GM23338 (cell line): ENCODE data around the gene CHRNA10. TPM values are rescaled to one million over a fixed set of nuclear protein-coding genes. Genes with fewer than 3 reads are reported as not detected.

Experiments used
- ATAC-seq: fragments of 200-7000 bp; cut with Tn5 transposase; 3 replicates; pipeline ENCODE4 v1.9.1; 2020
- DNase-seq: peaks from one replicate; pipeline ENCODE4 v3.0.0-alpha.2; 2015; ENCODE audit warnings: low spot score
- H2AFZ ChIP-seq: fragments of 200-600 bp; sonication (generic); 2 replicates; pipeline ENCODE4 v1.8.0; 2016; ENCODE audit warnings: antibody characterized with exemption, mild to moderate bottlenecking, moderate library complexity
- H3F3A ChIP-seq: fragments of 200-600 bp; sonication (generic); replicated peaks from 2 replicates; pipeline ENCODE4 v1.8.0; 2017; ENCODE audit warnings: antibody characterized with exemption, mixed run types, low read depth
- H3K27ac ChIP-seq: fragments of 200-600 bp; sonication (generic); 2 replicates; pipeline ENCODE4 v1.6.1; 2016; ENCODE audit warnings: low read depth
- H3K27me3 ChIP-seq: fragments of 200-600 bp; sonication (generic); 2 replicates; pipeline ENCODE4 v1.8.0; 2016; ENCODE audit warnings: mild to moderate bottlenecking, mixed run types, moderate library complexity; ENCODE audit not compliant: insufficient read depth
- H3K36me3 ChIP-seq: fragments of 200-600 bp; sonication (generic); 2 replicates; pipeline ENCODE4 v1.8.0; 2016; ENCODE audit warnings: mild to moderate bottlenecking; ENCODE audit not compliant: insufficient read depth
- H3K4me1 ChIP-seq: fragments of 200-600 bp; sonication (generic); 2 replicates; pipeline ENCODE4 v1.8.0; 2016; ENCODE audit warnings: mild to moderate bottlenecking, moderate library complexity; ENCODE audit not compliant: insufficient read depth
- H3K4me2 ChIP-seq: fragments of 200-600 bp; sonication (generic); 2 replicates; pipeline ENCODE4 v1.7.1; 2017; ENCODE audit warnings: mixed run types
- H3K4me3 ChIP-seq: fragments of 200-600 bp; sonication (generic); 2 replicates; pipeline ENCODE4 v1.6.1; 2016; ENCODE audit warnings: mixed run types
- H3K79me2 ChIP-seq: fragments of 200-600 bp; sonication (generic); replicated peaks from 2 replicates; pipeline ENCODE4 v1.8.0; 2017; ENCODE audit warnings: mild to moderate bottlenecking; ENCODE audit not compliant: insufficient read depth
- H3K9me2 ChIP-seq: fragments of 200-600 bp; sonication (generic); 2 replicates; pipeline ENCODE4 v1.8.0; 2017; ENCODE audit not compliant: insufficient read depth
- H4K20me1 ChIP-seq: fragments of 200-600 bp; sonication (generic); replicated peaks from 2 replicates; pipeline ENCODE4 v1.8.0; 2017; ENCODE audit warnings: mild to moderate bottlenecking; ENCODE audit not compliant: insufficient read depth
- H3K27ac Mint-ChIP-seq: 2 replicates; pipeline ENCODE4 v1.8.0; 2020; ENCODE audit warnings: inconsistent platforms, mild to moderate bottlenecking, moderate library complexity, mixed read lengths
- H3K27me3 Mint-ChIP-seq: 3 replicates; pipeline ENCODE4 v1.8.0; 2022; ENCODE audit warnings: low read depth, mild to moderate bottlenecking, moderate library complexity, mixed read lengths, inconsistent platforms; ENCODE audit not compliant: insufficient read depth, poor library complexity
- H3K36me3 Mint-ChIP-seq: 3 replicates; pipeline ENCODE4 v1.8.0; 2021; ENCODE audit warnings: low read depth, mild to moderate bottlenecking, inconsistent platforms, moderate library complexity, mixed read lengths
- H3K4me1 Mint-ChIP-seq: 3 replicates; pipeline ENCODE4 v1.8.0; 2020; ENCODE audit warnings: mild to moderate bottlenecking, inconsistent platforms, mixed read lengths
- H3K4me3 Mint-ChIP-seq: 3 replicates; pipeline ENCODE4 v1.8.0; 2021; ENCODE audit warnings: moderate library complexity, mild to moderate bottlenecking, inconsistent platforms, mixed read lengths
- H3K9me3 Mint-ChIP-seq: 3 replicates; pipeline ENCODE4 v1.8.0; 2020; ENCODE audit warnings: moderate library complexity, mild to moderate bottlenecking, inconsistent platforms, mixed read lengths
- CREB1 ChIP-seq: fragments of 250-450 bp; sonication (Bioruptor Pico); IDR thresholded peaks from 2 replicates; pipeline ENCODE4 v1.5.0; 2020; ENCODE audit warnings: low read depth, mild to moderate bottlenecking, moderate library complexity
- CTCF ChIP-seq, 2 experiments: fragments of 200-600 bp in 1 of 2; sonication (generic) in 1 of 2; conservative IDR thresholded peaks; 2 replicates each; pipeline versions ENCODE4 v1.5.1 to v1.6.1; 2016 to 2017; ENCODE audit warnings: antibody characterized with exemption in 2 of 2, low read depth in 2 of 2, mild to moderate bottlenecking in 2 of 2, moderate library complexity in 1 of 2
- ETS1 ChIP-seq: IDR thresholded peaks from 2 replicates; pipeline ENCODE4 v1.6.1; 2016; ENCODE audit warnings: antibody characterized with exemption
- JUNB ChIP-seq: IDR thresholded peaks from one replicate; pipeline ENCODE4 v1.6.1; 2016; ENCODE audit warnings: antibody characterized with exemption; ENCODE audit not compliant: unreplicated experiment
- NANOG ChIP-seq: IDR thresholded peaks from 2 replicates; pipeline ENCODE4 v1.6.1; 2016; ENCODE audit warnings: antibody characterized with exemption, borderline replicate concordance
- POLR2AphosphoS5 ChIP-seq: IDR thresholded peaks from 2 replicates; pipeline ENCODE4 v1.6.1; 2016; ENCODE audit warnings: antibody characterized with exemption, low read depth
- REST ChIP-seq: IDR thresholded peaks from one replicate; pipeline ENCODE4 v1.6.1; 2018; ENCODE audit warnings: antibody characterized with exemption; ENCODE audit not compliant: unreplicated experiment
- ZNF331 ChIP-seq: fragments of 250-450 bp; sonication (Bioruptor Pico); IDR thresholded peaks from 2 replicates; pipeline ENCODE4 v1.5.0; 2020; ENCODE audit warnings: low read depth, mild to moderate bottlenecking, moderate library complexity
- polyA plus RNA-seq: library from polyadenylated mRNA; unstranded; fragments of >200 nt; fragmentation: Nextera tagmentation; extraction: Ambion mirVana; gene quantifications from 2 replicates; pipeline ENCODE4 v1.2.1, GENCODE V29; 2016
- total RNA-seq: library from RNA; depleted of rRNA; stranded (reverse); fragments of >200 nt; shearing (Covaris generic); gene quantifications from 2 replicates; pipeline ENCODE4 v1.2.3, GENCODE V29; 2014
- TF ChIP-seq, protein P1 (sequence below): fragments of 250-450 bp; sonication (Bioruptor Pico); IDR thresholded peaks from 2 replicates; pipeline ENCODE4 v1.5.0; 2020; ENCODE audit warnings: mild to moderate bottlenecking, moderate library complexity

CHRNA10 gene
- total and polyA plus RNA-seq, 2 experiments from 2014 or later, result 0.45 to 1.5 TPM

DNA sequence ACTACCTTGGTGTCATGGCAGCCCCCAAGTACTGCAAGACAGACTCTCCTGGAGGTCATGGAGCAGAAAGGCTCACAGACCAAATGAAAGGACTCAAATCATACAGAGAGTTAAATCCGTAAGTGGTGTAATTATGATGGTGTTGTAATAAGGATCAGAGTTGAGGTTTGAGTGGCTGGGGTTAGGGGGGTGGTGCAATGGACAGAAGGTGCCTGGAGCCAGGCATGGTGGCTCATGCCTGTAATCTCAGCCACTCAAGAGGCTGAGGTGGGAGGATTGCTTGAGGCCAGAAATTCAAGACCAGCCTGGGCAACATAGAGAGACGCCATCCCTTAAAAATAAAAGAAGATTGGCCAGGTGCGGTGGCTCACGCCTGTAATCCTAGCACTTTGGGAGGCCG, 48.1 kb downstream of the CHRNA10 start (continued):
- TF ChIP-seq CTCF (conservative IDR thresholded peaks at IDR 0.05; ENCODE audit: low read depth in 2 of 2) (no peak), CREB1 (CRISPR knock-in tag) (no peak)

DNA sequence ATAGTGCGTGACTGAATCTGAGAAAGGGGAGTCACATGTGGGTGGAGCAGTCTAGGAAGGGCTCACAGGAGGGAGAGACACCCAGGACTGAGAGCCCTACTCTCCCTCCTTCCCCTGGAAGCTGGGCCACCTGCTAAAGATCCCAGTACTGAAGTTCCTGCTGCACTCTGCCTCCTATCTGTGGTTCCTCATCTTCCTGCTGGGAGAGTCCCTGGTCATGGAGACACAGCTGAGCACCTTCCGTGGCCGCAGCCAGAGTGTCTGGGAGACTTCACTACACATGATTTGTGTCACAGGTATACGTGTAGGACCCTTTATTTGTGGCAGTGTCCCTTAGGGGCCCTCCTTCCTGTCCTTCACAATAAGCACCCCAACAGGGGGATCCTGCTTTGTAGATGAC, 48.7 kb downstream of the CHRNA10 start:
- H3K79me2 ChIP-seq, result no peaks in the 10 kb centered on the region
- H3K4me2 ChIP-seq, result no peak overlapping the region
- no peaks in the 10 kb centered on the region for H3K36me3 ChIP-seq
- no peaks in the 10 kb centered on the region for H4K20me1 ChIP-seq
- 0 out of 2 replicates have a peak, but pooled peaks cover 3% of the 10 kb centered on the region for H3K9me2 ChIP-seq
- ATAC-seq (no peak), DNase-seq (no peak)
- TF ChIP-seq POLR2AphosphoS5, result no peak
- no peak for TF ChIP-seq CTCF (conservative IDR thresholded peaks at IDR 0.05; ENCODE audit: low read depth in 2 of 2)
- no peak for TF ChIP-seq REST
- no peak for TF ChIP-seq JUNB
- TF ChIP-seq, protein P1, sequence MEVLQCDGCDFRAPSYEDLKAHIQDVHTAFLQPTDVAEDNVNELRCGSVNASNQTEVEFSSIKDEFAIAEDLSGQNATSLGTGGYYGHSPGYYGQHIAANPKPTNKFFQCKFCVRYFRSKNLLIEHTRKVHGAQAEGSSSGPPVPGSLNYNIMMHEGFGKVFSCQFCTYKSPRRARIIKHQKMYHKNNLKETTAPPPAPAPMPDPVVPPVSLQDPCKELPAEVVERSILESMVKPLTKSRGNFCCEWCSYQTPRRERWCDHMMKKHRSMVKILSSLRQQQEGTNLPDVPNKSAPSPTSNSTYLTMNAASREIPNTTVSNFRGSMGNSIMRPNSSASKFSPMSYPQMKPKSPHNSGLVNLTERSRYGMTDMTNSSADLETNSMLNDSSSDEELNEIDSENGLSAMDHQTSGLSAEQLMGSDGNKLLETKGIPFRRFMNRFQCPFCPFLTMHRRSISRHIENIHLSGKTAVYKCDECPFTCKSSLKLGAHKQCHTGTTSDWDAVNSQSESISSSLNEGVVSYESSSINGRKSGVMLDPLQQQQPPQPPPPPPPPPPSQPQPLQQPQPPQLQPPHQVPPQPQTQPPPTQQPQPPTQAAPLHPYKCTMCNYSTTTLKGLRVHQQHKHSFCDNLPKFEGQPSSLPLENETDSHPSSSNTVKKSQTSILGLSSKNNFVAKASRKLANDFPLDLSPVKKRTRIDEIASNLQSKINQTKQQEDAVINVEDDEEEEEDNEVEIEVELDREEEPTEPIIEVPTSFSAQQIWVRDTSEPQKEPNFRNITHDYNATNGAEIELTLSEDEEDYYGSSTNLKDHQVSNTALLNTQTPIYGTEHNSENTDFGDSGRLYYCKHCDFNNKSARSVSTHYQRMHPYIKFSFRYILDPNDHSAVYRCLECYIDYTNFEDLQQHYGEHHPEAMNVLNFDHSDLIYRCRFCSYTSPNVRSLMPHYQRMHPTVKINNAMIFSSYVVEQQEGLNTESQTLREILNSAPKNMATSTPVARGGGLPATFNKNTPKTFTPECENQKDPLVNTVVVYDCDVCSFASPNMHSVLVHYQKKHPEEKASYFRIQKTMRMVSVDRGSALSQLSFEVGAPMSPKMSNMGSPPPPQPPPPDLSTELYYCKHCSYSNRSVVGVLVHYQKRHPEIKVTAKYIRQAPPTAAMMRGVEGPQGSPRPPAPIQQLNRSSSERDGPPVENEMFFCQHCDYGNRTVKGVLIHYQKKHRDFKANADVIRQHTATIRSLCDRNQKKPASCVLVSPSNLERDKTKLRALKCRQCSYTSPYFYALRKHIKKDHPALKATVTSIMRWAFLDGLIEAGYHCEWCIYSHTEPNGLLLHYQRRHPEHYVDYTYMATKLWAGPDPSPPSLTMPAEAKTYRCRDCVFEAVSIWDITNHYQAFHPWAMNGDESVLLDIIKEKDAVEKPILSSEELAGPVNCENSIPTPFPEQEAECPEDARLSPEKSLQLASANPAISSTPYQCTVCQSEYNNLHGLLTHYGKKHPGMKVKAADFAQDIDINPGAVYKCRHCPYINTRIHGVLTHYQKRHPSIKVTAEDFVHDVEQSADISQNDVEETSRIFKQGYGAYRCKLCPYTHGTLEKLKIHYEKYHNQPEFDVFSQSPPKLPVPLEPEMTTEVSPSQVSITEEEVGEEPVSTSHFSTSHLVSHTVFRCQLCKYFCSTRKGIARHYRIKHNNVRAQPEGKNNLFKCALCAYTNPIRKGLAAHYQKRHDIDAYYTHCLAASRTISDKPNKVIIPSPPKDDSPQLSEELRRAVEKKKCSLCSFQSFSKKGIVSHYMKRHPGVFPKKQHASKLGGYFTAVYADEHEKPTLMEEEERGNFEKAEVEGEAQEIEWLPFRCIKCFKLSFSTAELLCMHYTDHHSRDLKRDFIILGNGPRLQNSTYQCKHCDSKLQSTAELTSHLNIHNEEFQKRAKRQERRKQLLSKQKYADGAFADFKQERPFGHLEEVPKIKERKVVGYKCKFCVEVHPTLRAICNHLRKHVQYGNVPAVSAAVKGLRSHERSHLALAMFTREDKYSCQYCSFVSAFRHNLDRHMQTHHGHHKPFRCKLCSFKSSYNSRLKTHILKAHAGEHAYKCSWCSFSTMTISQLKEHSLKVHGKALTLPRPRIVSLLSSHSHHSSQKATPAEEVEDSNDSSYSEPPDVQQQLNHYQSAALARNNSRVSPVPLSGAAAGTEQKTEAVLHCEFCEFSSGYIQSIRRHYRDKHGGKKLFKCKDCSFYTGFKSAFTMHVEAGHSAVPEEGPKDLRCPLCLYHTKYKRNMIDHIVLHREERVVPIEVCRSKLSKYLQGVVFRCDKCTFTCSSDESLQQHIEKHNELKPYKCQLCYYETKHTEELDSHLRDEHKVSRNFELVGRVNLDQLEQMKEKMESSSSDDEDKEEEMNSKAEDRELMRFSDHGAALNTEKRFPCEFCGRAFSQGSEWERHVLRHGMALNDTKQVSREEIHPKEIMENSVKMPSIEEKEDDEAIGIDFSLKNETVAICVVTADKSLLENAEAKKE (CRISPR knock-in tag), result no peak
- no peak for TF ChIP-seq ZNF331
- no peak for TF ChIP-seq ETS1
- TF ChIP-seq NANOG, result no peak
- peaks cover 6% of the 10 kb centered on the region for H3K4me1 Mint-ChIP-seq
- no peaks in the 10 kb centered on the region for H3K36me3 Mint-ChIP-seq
- H3K27me3 ChIP-seq, result no peaks in the 10 kb centered on the region
- H3K4me3 Mint-ChIP-seq, result no peak overlapping the region
- no peak overlapping the region for H2AFZ ChIP-seq
- H3K27ac Mint-ChIP-seq, result no peak overlapping the region
- H3K27ac ChIP-seq, result no peak overlapping the region
- no peaks in the 10 kb centered on the region for H3K9me3 Mint-ChIP-seq
- no peak overlapping the region for H3K4me3 ChIP-seq
- peaks cover 11% of the 10 kb centered on the region for H3K27me3 Mint-ChIP-seq
- no peaks in the 10 kb centered on the region for H3K4me1 ChIP-seq
- H3F3A ChIP-seq, result no peaks in the 10 kb centered on the region
